ENCODE data around the gene PPP2R2C. TPM values are rescaled to one million over a fixed set of nuclear protein-coding genes. Genes with fewer than 3 reads are reported as not detected.

PPP2R2C gene
- total RNA-seq, 1 experiment from 2014 or later = 8.1 TPM

DNA sequence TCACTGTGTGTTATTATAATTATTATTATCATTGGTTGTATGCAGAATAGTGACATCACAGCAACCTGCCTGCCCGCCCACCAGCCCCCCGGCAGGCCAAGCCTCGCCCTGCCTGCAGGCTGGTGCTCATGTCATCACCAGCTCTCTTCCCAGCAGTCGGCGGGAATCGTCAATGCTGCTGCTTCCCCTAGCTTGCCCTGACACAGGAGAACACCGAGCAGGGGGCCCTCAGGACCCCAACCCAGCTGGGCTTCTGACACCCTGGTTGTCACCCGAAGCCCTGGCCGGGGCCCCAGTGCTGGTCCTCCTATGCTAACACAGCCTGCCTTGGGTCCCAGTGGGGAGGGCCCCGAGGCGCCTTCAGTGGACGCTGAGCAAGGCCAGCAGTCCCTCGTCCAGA is 100.6 kb downstream of the PPP2R2C start:
- H3K79me1 ChIP-seq (ENCODE audit: insufficient read depth, low read depth, low read length, poor library complexity, severe bottlenecking) = no peaks in the 10 kb centered on the region
- Mint-ChIP-seq H3K36me3 (ENCODE audit: insufficient read depth in 1 of 3, low read depth in 3 of 3) (no peaks in the 10 kb centered on the region), H3K4me1 (peaks cover 11 to 29% of the 10 kb centered on the region in 2 experiments), H3K27me3 (ENCODE audit: low read depth) (peaks cover 11% of the 10 kb centered on the region), H3K27ac (no peak overlapping the region), H3K9me3 (no peaks in the 10 kb centered on the region), H3K4me3 (no peak overlapping the region)
- H3K9me3 ChIP-seq (ENCODE audit: control insufficient read depth, low read depth, low read length) = no peaks in the 10 kb centered on the region
- no peak for DNase-seq
- H2AK5ac ChIP-seq (ENCODE audit: insufficient read length, low read length) = no peak overlapping the region
- H3K27me3 ChIP-seq (ENCODE audit: insufficient read depth, low read length) = no peaks in the 10 kb centered on the region
- no peak overlapping the region for H4K5ac ChIP-seq (ENCODE audit: insufficient read length, low read depth, low read length)
- H4K91ac ChIP-seq (ENCODE audit: insufficient read length, low read depth, low read length) = no peak overlapping the region
- H3K23ac ChIP-seq (ENCODE audit: insufficient read length, low read depth, low read length) = no peak overlapping the region
- no peak overlapping the region for H4K8ac ChIP-seq (replicated peaks; ENCODE audit: insufficient read length, low read depth, low read length)
- H3K4me2 ChIP-seq (ENCODE audit: insufficient read depth, insufficient read length, low read length) = no peak overlapping the region
- no peak overlapping the region for H3K27ac ChIP-seq (ENCODE audit: insufficient read length, low read depth, low read length)
- H2BK120ac ChIP-seq (ENCODE audit: low read depth, low read length, poor library complexity, severe bottlenecking) = no peak overlapping the region
- no peak overlapping the region for H3K4ac ChIP-seq (ENCODE audit: low read depth, low read length)
- no peak overlapping the region for H3K9ac ChIP-seq (ENCODE audit: extremely low read depth, insufficient read length, low read length)
- H2BK15ac ChIP-seq (ENCODE audit: low read depth, low read length) = no peak overlapping the region
- H2BK5ac ChIP-seq (ENCODE audit: insufficient read length, low read length) = no peak overlapping the region
- H3K79me2 ChIP-seq (ENCODE audit: insufficient read depth, low read length) = no peaks in the 10 kb centered on the region
- no peak overlapping the region for H3K14ac ChIP-seq (ENCODE audit: insufficient read depth, low read length)
- H3K56ac ChIP-seq (ENCODE audit: insufficient read length, low read depth, low read length) = no peak overlapping the region
- H3K4me1 ChIP-seq (ENCODE audit: insufficient read depth, low read length) = no peaks in the 10 kb centered on the region
- no CpG with 5 or more reads among the region's 13 CpGs for WGBS (ENCODE audit: extremely low coverage, insufficient read length, low lambda C conversion rate)
- H2AFZ ChIP-seq (ENCODE audit: low read length) = no peak overlapping the region
- H2BK12ac ChIP-seq (ENCODE audit: insufficient read length, low read depth, low read length) = no peak overlapping the region
- no peak overlapping the region for H3K18ac ChIP-seq (ENCODE audit: insufficient read length, low read depth, low read length)
- no peak for TF ChIP-seq CTCF (conservative IDR thresholded peaks at IDR 0.05)
- H3T11ph ChIP-seq (ENCODE audit: low read length) = no peak overlapping the region
- no peaks in the 10 kb centered on the region for H4K20me1 ChIP-seq (ENCODE audit: control insufficient read depth, insufficient read depth, insufficient read length)
- no peaks in the 10 kb centered on the region for H3K23me2 ChIP-seq (ENCODE audit: insufficient read length, low read depth, low read length, poor library complexity, severe bottlenecking)
- no peak overlapping the region for H2BK20ac ChIP-seq (ENCODE audit: low read depth, low read length, poor library complexity, severe bottlenecking)

All from H9 (cell line).